Posterior vena cava (tissue), 2 donors: Measurements from ENCODE around the gene GOLGA6D. TPM values are rescaled to one million over a fixed set of nuclear protein-coding genes. Genes with fewer than 3 reads are reported as not detected.
A peak's percentile ranks its signal among the peaks of the same experiment; 100 is the strongest.
"Not testable (repeated sequence)": the region's sequence is repeated elsewhere in the genome, so short reads cannot be mapped to it uniquely, and the experiment has no call there.

Experiments used
- DNase-seq: peaks from one replicate; pipeline ENCODE4 v3.0.0-alpha.2; 2020; ENCODE audit warnings: low spot score
- intact Hi-C, 2 donors: fragments of 100-400 bp; cut with DNase I; formaldehyde crosslinking; loops; one replicate each; pipeline versions ENCODE4 v1.14.1 to v1.14.2; 2022 to 2023
- long read RNA-seq, 2 donors: library from polyadenylated mRNA; unstranded; transcript quantifications; one replicate each; pipeline ENCODE4 v2.0.0, GENCODE V29; 2020 to 2021
- total RNA-seq, 2 donors: library from RNA; stranded (reverse); fragmentation: NEBNext Ultra II Directional; extraction: Animal tissue kit (Norgen Biotek cat#: 25700); gene quantifications; one replicate each; pipeline ENCODE4 v1.2.1, GENCODE V29; 2021
- donor health status: DM: yes; HTN: yes; CAD: no.
- donor health status: DM: yes; HTN: yes; CAD: no.

GOLGA6D gene
- not detected for total RNA-seq
- long read RNA-seq, donor 1 = 0 reads
- long read RNA-seq, donor 2 = 0 reads

GRCh38 chr15:75282572-75282971, at the start of gene GOLGA6D:
Gene GOLGA6D, plus strand, starts transcription at chr15:75282835. Its CDS starts 41 bp downstream, at chr15:75282876.
- intact Hi-C loops, DNase-seq: not testable (repeated sequence)

GRCh38 chr15:75233504-75234190, 49.0 kb upstream of the GOLGA6D start:
- DNase-seq = peak; percentile 38
- intact Hi-C loops = loop anchor here in 1 of 2 donors (10.0 kb wide), 1 partner anchor 71 kb away; no protein-coding TSS in a partner anchor

- intact Hi-C loops = loop anchor here in 1 of 2 donors (10.0 kb wide), 1 partner anchor 70 kb away; no protein-coding TSS in a partner anchor
- peak; percentile 58 for DNase-seq
Observed at GRCh38 chr15:75234191-75234810, 48.3 kb upstream of the GOLGA6D start.

- intact Hi-C loops = loop anchor here in 1 of 2 donors (10.0 kb wide), 1 partner anchor 70 kb away; no protein-coding TSS in a partner anchor
Observed at GRCh38 chr15:75235051-75235673, 47.5 kb upstream of the GOLGA6D start.

GRCh38 chr15:75235760-75236729, 46.6 kb upstream of the GOLGA6D start:
- intact Hi-C loops = loop anchor here in 1 of 2 donors (10.0 kb wide), 1 partner anchor 69 kb away; no protein-coding TSS in a partner anchor
- peak; percentile 52 for DNase-seq

More at GRCh38 chr15:75235051-75235673, 47.5 kb upstream of the GOLGA6D start:
- DNase-seq = peak; percentile 67

GRCh38 chr15:75237316-75237982, 45.2 kb upstream of the GOLGA6D start:
- DNase-seq = peak; percentile 72
- intact Hi-C loops = loop anchor here in 1 of 2 donors (10.0 kb wide), 1 partner anchor 67 kb away; no protein-coding TSS in a partner anchor

GRCh38 chr15:75238150-75238549, 44.5 kb upstream of the GOLGA6D start:
- DNase-seq = peak; percentile 51
- intact Hi-C loops = loop anchor here in 1 of 2 donors (10.0 kb wide), 1 partner anchor 67 kb away; no protein-coding TSS in a partner anchor

GRCh38 chr15:75245741-75246140, 36.9 kb upstream of the GOLGA6D start:
- peak; percentile 3 for DNase-seq
- intact Hi-C loops = not testable (repeated sequence)

- intact Hi-C loops, DNase-seq: not testable (repeated sequence)
Observed at GRCh38 chr15:75248991-75249390, 33.6 kb upstream of the GOLGA6D start.

GRCh38 chr15:75249726-75250125, 32.9 kb upstream of the GOLGA6D start:
- DNase-seq = no peak
- intact Hi-C loops = no loop called here

GRCh38 chr15:75251343-75251742, 31.3 kb upstream of the GOLGA6D start:
- intact Hi-C loops, DNase-seq: not testable (repeated sequence)

GRCh38 chr15:75252285-75252684, 30.4 kb upstream of the GOLGA6D start:
- intact Hi-C loops, DNase-seq: not testable (repeated sequence)

GRCh38 chr15:75258034-75258433, 24.6 kb upstream of the GOLGA6D start, which contains the start of gene GOLGA6C:
Gene GOLGA6C, plus strand, starts transcription at chr15:75258334. Its CDS starts 265 bp downstream, at chr15:75258599.
- DNase-seq, intact Hi-C loops: not testable (repeated sequence)

GRCh38 chr15:75258620-75259343, 23.9 kb upstream of the GOLGA6D start:
- intact Hi-C loops = not testable (repeated sequence)
- peak; percentile 73 for DNase-seq

- DNase-seq, intact Hi-C loops: not testable (repeated sequence)
Observed at GRCh38 chr15:75259873-75260272, 22.8 kb upstream of the GOLGA6D start.

GRCh38 chr15:75273751-75274359, 8.8 kb upstream of the GOLGA6D start:
- DNase-seq, intact Hi-C loops: not testable (repeated sequence)
